ENCODE data around the gene C16orf89. TPM values are rescaled to one million over a fixed set of nuclear protein-coding genes. Genes with fewer than 3 reads are reported as not detected.

Gene C16orf89
- total and polyA plus RNA-seq, 2 experiments from 2014 or later, result 2.8 to 4.4 TPM

GRCh38 chr16:5003828-5004227 is 61.9 kb downstream of the C16orf89 start:
- H3K27me3 Mint-ChIP-seq (ENCODE audit: insufficient read depth, low read depth, poor library complexity), result peaks cover 2% of the 10 kb centered on the region
- Histone ChIP-seq H4K20me1 (replicated peaks; ENCODE audit: insufficient read depth) (0 out of 2 replicates have a peak, but pooled peaks cover 1% of the 10 kb centered on the region), H3K4me1 (ENCODE audit: insufficient read depth) (no peaks in the 10 kb centered on the region), H3K36me3 (ENCODE audit: insufficient read depth) (no peaks in the 10 kb centered on the region), H2AFZ (no peak overlapping the region), H3K27ac (ENCODE audit: low read depth) (no peak overlapping the region), H3K4me3 (no peak overlapping the region), H3K79me2 (replicated peaks; ENCODE audit: insufficient read depth) (no peaks in the 10 kb centered on the region), H3K4me2 (no peak overlapping the region), H3K27me3 (ENCODE audit: insufficient read depth) (no peaks in the 10 kb centered on the region), H3K9me2 (ENCODE audit: insufficient read depth) (no peaks in the 10 kb centered on the region), H3F3A (replicated peaks; ENCODE audit: low read depth) (no peaks in the 10 kb centered on the region)
- H3K4me3 Mint-ChIP-seq, result no peak overlapping the region
- H3K27ac Mint-ChIP-seq, result no peak overlapping the region
- peaks cover 2% of the 10 kb centered on the region; the same call in 1 of the 3 replicates for H3K36me3 Mint-ChIP-seq (ENCODE audit: low read depth)
- DNase-seq (ENCODE audit: low spot score) (no peak), ATAC-seq (no peak)
- no peaks in the 10 kb centered on the region for H3K9me3 Mint-ChIP-seq
- H3K4me1 Mint-ChIP-seq, result no peaks in the 10 kb centered on the region
- TF ChIP-seq ZNF462 (CRISPR knock-in tag; IDR thresholded peaks at IDR 0.05) (no peak), ETS1 (IDR thresholded peaks at IDR 0.05) (no peak), EZH2phosphoT487 (IDR thresholded peaks at IDR 0.05; ENCODE audit: unreplicated experiment) (no peak), STAT1 (IDR thresholded peaks at IDR 0.05; ENCODE audit: unreplicated experiment) (no peak), JUNB (IDR thresholded peaks at IDR 0.05; ENCODE audit: unreplicated experiment) (no peak), ZNF331 (CRISPR knock-in tag; IDR thresholded peaks at IDR 0.05; ENCODE audit: low read depth) (no peak), CTCF (conservative IDR thresholded peaks at IDR 0.05; ENCODE audit: low read depth in 2 of 2) (no peak), REST (IDR thresholded peaks at IDR 0.05; ENCODE audit: unreplicated experiment) (no peak), ZNF114 (CRISPR knock-in tag; IDR thresholded peaks at IDR 0.05) (no peak), NANOG (IDR thresholded peaks at IDR 0.05; ENCODE audit: borderline replicate concordance) (no peak), POLR2AphosphoS5 (IDR thresholded peaks at IDR 0.05; ENCODE audit: low read depth) (no peak)
